ENCODE data around the gene UGT1A6.

The UGT1A6 gene

DNA sequence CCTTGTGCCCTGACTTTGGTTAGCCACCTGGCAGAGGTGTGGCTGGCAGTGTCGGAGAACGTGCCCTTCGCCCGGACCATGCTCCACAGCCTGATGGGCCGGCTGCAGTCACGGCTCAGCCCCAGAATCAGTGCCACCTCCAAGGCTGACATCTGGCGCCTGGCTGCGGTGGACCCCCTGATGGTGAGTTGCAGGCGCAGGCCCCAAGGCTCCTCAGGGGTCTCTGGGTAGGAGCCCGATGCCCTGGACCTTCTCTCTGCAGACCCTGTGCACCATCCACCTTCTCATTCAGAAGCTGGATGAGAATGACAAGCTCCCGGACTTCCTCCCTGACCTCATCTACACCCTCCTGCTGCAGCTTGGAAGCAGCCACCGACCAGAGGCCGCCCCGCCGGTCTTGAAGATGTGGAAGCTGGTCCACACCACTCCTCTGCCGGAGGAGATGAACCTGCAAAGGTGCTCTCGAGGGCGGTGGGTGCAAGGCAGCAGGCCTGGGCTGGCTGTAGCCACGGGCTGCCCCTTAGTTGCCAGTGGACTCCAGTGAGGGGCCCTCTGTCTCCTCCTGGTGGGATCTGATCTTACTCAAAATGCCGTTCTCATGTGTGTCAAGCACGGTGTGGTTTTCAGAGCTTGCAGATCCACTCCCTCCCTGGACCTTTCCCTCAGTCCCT, 129.5 kb downstream of the UGT1A6 start:
- TF ChIP-seq, protein P1, sequence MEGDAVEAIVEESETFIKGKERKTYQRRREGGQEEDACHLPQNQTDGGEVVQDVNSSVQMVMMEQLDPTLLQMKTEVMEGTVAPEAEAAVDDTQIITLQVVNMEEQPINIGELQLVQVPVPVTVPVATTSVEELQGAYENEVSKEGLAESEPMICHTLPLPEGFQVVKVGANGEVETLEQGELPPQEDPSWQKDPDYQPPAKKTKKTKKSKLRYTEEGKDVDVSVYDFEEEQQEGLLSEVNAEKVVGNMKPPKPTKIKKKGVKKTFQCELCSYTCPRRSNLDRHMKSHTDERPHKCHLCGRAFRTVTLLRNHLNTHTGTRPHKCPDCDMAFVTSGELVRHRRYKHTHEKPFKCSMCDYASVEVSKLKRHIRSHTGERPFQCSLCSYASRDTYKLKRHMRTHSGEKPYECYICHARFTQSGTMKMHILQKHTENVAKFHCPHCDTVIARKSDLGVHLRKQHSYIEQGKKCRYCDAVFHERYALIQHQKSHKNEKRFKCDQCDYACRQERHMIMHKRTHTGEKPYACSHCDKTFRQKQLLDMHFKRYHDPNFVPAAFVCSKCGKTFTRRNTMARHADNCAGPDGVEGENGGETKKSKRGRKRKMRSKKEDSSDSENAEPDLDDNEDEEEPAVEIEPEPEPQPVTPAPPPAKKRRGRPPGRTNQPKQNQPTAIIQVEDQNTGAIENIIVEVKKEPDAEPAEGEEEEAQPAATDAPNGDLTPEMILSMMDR (IDR thresholded peaks at IDR 0.05; ENCODE audit: low read depth, low read length), result no peak
- TF ChIP-seq EZH2phosphoT487 (IDR thresholded peaks at IDR 0.05; ENCODE audit: low read depth), result no peak
- no peaks in the 10 kb centered on the region for H3K9me3 ChIP-seq (ENCODE audit: insufficient read depth, low read length)
- no peak overlapping the region for H3K27ac ChIP-seq (ENCODE audit: low read length)
- H3K4me3 ChIP-seq (ENCODE audit: low read length), result no peak overlapping the region
- H2AFZ ChIP-seq (ENCODE audit: low read depth, low read length), result no peak overlapping the region
- no peaks in the 10 kb centered on the region for H4K20me1 ChIP-seq (ENCODE audit: insufficient read depth, low read length)
- H3K4me1 ChIP-seq (ENCODE audit: low read length), result no peaks in the 10 kb centered on the region
- no peak overlapping the region for H3K9ac ChIP-seq (ENCODE audit: low read length)
- no peaks in the 10 kb centered on the region for H3K36me3 ChIP-seq (replicated peaks; ENCODE audit: low read depth, low read length)
- H3K27me3 ChIP-seq (ENCODE audit: low read depth, low read length), result no peaks in the 10 kb centered on the region
- H3K79me2 ChIP-seq (ENCODE audit: low read length), result no peaks in the 10 kb centered on the region
- no peak overlapping the region for H3K4me2 ChIP-seq (ENCODE audit: low read length)
